HepG2 (cell line): ENCODE data around the gene ATP6V0A1. TPM values are rescaled to one million over a fixed set of nuclear protein-coding genes. Genes with fewer than 3 reads are reported as not detected.

ENCODE experiments used
- ARID2 ChIP-seq: sonication (generic); formaldehyde crosslinking; IDR thresholded peaks from 2 replicates; pipeline ENCODE4 v1.8.1; 2022; ENCODE audit warnings: mild to moderate bottlenecking, missing genetic modification reagents, borderline replicate concordance
- MAFK ChIP-seq, 2 experiments: IDR thresholded peaks in 1 of 2; conservative IDR thresholded peaks in 1 of 2; 2 replicates each; pipeline ENCODE4 v1.6.1; 2011; ENCODE audit warnings: improper control_type of control experiment in 2 of 2, low read length in 2 of 2
- NR2C2 ChIP-seq: sonication (generic); formaldehyde crosslinking; IDR thresholded peaks from 2 replicates; pipeline ENCODE4 v1.4.0; 2020; ENCODE audit warnings: missing genetic modification reagents, mild to moderate bottlenecking, moderate library complexity, borderline replicate concordance
- PHF21A ChIP-seq: sonication (generic); formaldehyde crosslinking; IDR thresholded peaks from 2 replicates; pipeline ENCODE4 v1.5.0; 2020; ENCODE audit warnings: mild to moderate bottlenecking, missing genetic modification reagents
- PHF8 ChIP-seq: sonication (generic); formaldehyde crosslinking; IDR thresholded peaks from 2 replicates; pipeline ENCODE4 v1.5.0; 2020; ENCODE audit warnings: missing genetic modification reagents
- SP5 ChIP-seq: IDR thresholded peaks from 2 replicates; pipeline ENCODE4 v1.6.1; 2016; ENCODE audit warnings: low read depth, borderline replicate concordance
- SRY ChIP-seq: sonication (generic); formaldehyde crosslinking; IDR thresholded peaks from 2 replicates; pipeline ENCODE4 v1.8.0; 2022; ENCODE audit warnings: mild to moderate bottlenecking, missing genetic modification reagents
- TFAP4 ChIP-seq: sonication (generic); IDR thresholded peaks from 2 replicates; pipeline ENCODE4 v1.6.1; 2016; ENCODE audit warnings: low read depth, borderline replicate concordance
- WIZ ChIP-seq: sonication (generic); formaldehyde crosslinking; IDR thresholded peaks from 2 replicates; pipeline ENCODE4 v1.5.1; 2020; ENCODE audit warnings: mild to moderate bottlenecking, missing genetic modification reagents
- ZBTB40 ChIP-seq, 2 experiments: fragments of 450-650 bp in 1 of 2; sonication (generic) in 1 of 2; formaldehyde crosslinking in 1 of 2; IDR thresholded peaks; 2 replicates each; pipeline versions ENCODE4 v1.6.1 to v1.8.0; 2016 to 2022; ENCODE audit warnings: antibody characterized with exemption in 1 of 2, mild to moderate bottlenecking in 1 of 2, missing genetic modification reagents in 1 of 2
- ZFP36L1 ChIP-seq: sonication (generic); formaldehyde crosslinking; IDR thresholded peaks from 2 replicates; pipeline ENCODE4 v1.8.0; 2022; ENCODE audit warnings: mild to moderate bottlenecking, missing genetic modification reagents, moderate library complexity
- ZNF20 ChIP-seq: sonication (generic); formaldehyde crosslinking; IDR thresholded peaks from 2 replicates; pipeline ENCODE4 v1.4.0; 2020; ENCODE audit warnings: mild to moderate bottlenecking, moderate library complexity, missing genetic modification reagents
- ZNF230 ChIP-seq: sonication (generic); formaldehyde crosslinking; IDR thresholded peaks from 2 replicates; pipeline ENCODE4 v1.4.0; 2020; ENCODE audit warnings: mild to moderate bottlenecking, missing genetic modification reagents
- ZNF274 ChIP-seq: sonication (generic); formaldehyde crosslinking; IDR thresholded peaks from 2 replicates; pipeline ENCODE4 v1.5.1; 2020; ENCODE audit warnings: mild to moderate bottlenecking, missing genetic modification reagents
- ZNF333 ChIP-seq: sonication (generic); formaldehyde crosslinking; IDR thresholded peaks from 2 replicates; pipeline ENCODE4 v1.4.0; 2020; ENCODE audit warnings: mild to moderate bottlenecking, missing genetic modification reagents, borderline replicate concordance
- ZNF34 ChIP-seq: sonication (generic); formaldehyde crosslinking; IDR thresholded peaks from 2 replicates; pipeline ENCODE4 v1.4.0; 2020; ENCODE audit warnings: mild to moderate bottlenecking, missing genetic modification reagents, borderline replicate concordance
- ZNF652 ChIP-seq: IDR thresholded peaks from 2 replicates; pipeline ENCODE4 v1.6.1; 2016; ENCODE audit warnings: low read depth, borderline replicate concordance
- ZNF672 ChIP-seq: sonication (generic); formaldehyde crosslinking; IDR thresholded peaks from 2 replicates; pipeline ENCODE4 v1.8.1; 2022; ENCODE audit warnings: missing genetic modification reagents
- ZNF773 ChIP-seq: sonication (generic); formaldehyde crosslinking; IDR thresholded peaks from 2 replicates; pipeline ENCODE4 v1.4.0; 2020; ENCODE audit warnings: missing genetic modification reagents, borderline replicate concordance
- polyA plus RNA-seq, 8 experiments: library from polyadenylated mRNA; depleted of rRNA in 3 of 8; stranded (reverse) in 7 of 8; unstranded in 1 of 8; fragments of >200 nt; fragmentation: Illumina TruSeq in 4 of 8; extraction: Trizol in 4 of 8; gene quantifications; 2 replicates each; pipeline versions ENCODE4 v1.2.1 to v1.2.3, GENCODE V29; 2011 to 2016; ENCODE audit warnings: low read depth in 4 of 8, missing spikeins in 1 of 8, mixed read lengths in 1 of 8; ENCODE audit not compliant: insufficient read depth in 1 of 8
- total RNA-seq, 5 experiments: library from RNA; depleted of rRNA; stranded (reverse); fragments of >200 nt; fragmentation: Illumina TruSeq; extraction: Trizol; gene quantifications; 2 replicates each; pipeline ENCODE4 v1.2.3, GENCODE V29; 2016; ENCODE audit warnings: low read depth in 1 of 5

ATP6V0A1 gene
- total and polyA plus RNA-seq, 2 of the 13 experiments (the other 11 are each of a cell fraction or from before 2014, with no cell fraction given), result 27.9 to 54.1 TPM

DNA sequence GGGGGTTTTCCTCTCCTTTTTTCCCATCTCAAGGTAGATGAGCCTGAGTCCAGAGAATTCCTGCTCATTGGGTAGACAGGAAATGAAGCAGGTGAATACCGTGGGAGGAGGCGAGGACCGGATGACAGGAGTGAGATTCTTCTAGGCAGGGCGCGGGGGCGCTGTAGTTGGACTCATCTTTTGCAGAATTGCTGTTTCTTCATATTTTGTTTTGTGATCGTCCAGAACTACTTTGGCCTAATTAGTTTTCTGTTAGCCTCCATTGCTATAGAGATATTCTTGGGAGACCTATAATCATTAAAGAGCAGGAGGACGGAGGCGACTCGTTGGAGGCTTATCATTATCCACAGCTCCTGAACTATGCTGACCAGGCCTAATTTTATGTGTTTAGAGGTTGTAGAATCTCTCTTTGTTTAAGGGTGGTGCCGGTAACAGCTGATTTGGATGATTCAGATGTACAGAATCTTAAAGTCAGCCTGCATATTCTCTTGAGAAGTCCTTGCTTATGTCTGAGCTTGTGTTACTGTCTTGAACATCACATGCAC, 650 bp downstream of the ATP6V0A1 start (continued):
- TF ChIP-seq PHF21A (CRISPR knock-in tag) (no peak), TFAP4 (peak; percentile 29; the same call in 1 of the 2 replicates), ZNF773 (CRISPR knock-in tag) (no peak), ZNF333 (CRISPR knock-in tag) (peak; percentile 72; the same call in 1 of the 2 replicates), ZBTB40 (IDR thresholded peaks at IDR 0.05) (no peak), ZBTB40 (CRISPR knock-in tag; IDR thresholded peaks at IDR 0.05) (no peak), ZNF274 (CRISPR knock-in tag) (no peak), SRY (CRISPR knock-in tag) (no peak), ZNF672 (CRISPR knock-in tag) (no peak), WIZ (CRISPR knock-in tag) (peak; percentile 40; the same call in 1 of the 2 replicates), ZFP36L1 (CRISPR knock-in tag) (no peak), ZNF34 (CRISPR knock-in tag) (no peak), PHF8 (CRISPR knock-in tag) (no peak), ZNF230 (CRISPR knock-in tag) (no peak), ZNF20 (CRISPR knock-in tag) (no peak), NR2C2 (CRISPR knock-in tag) (no peak), ZNF652 (CRISPR knock-in tag) (no peak), MAFK (conservative IDR thresholded peaks at IDR 0.05 in 1 of 2, IDR thresholded peaks at IDR 0.05 in 1 of 2; ENCODE audit: low read length in 2 of 2) (peak in 1 of 2 experiments; percentile 46; a peak in 3 of 4 replicates), ARID2 (CRISPR knock-in tag) (no peak), SP5 (no peak; the same call in 1 of the 2 replicates)
